Measurements from ENCODE around the gene DNMBP.

Gene DNMBP

DNA sequence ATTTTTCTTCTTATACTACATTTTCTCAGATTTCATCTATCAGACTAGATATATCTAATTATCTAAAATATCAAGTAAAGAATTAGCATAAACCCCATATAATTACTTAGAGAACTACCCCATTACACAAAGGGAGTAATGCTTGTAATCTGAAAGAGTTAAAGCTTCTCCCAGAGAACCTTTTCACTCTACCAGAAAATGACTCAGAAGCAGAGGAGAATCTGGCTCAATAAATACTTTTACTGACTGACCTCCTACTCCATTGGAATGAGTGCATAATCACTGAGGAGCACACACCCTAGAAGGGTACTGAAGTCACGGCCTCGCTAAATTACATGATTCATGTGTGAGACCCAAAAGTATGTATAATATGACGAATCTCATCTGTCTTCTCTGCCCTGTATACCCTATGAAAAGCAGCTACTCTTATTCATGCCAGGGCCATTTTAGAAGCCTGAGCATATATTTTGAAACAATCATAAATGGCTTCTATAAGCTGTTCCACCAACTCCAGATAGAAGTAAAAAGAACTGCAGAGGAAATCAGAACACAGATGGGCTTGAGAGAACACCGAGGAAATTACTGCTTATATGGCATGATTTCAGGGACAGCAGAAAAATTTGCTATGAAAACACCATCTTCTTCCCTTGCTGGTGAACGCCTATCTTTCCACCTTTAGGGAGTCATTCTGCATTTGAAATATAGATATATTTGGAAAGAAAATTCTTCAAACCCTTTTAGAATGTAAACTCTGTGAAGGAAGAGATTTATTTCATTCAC lies 32.7 kb downstream of the DNMBP start:
- TF ChIP-seq CTCF (IDR thresholded peaks at IDR 0.05; ENCODE audit: low read depth, low read length, missing control alignments) = no peak
- H3K4me3 ChIP-seq (replicated peaks; ENCODE audit: low read depth, low read length) = 0 out of 2 replicates have a peak overlapping the region, but pooled peaks have one; percentile 2
- peak; percentile 90 for DNase-seq (ENCODE audit: extremely low read depth, low read depth)

DNA sequence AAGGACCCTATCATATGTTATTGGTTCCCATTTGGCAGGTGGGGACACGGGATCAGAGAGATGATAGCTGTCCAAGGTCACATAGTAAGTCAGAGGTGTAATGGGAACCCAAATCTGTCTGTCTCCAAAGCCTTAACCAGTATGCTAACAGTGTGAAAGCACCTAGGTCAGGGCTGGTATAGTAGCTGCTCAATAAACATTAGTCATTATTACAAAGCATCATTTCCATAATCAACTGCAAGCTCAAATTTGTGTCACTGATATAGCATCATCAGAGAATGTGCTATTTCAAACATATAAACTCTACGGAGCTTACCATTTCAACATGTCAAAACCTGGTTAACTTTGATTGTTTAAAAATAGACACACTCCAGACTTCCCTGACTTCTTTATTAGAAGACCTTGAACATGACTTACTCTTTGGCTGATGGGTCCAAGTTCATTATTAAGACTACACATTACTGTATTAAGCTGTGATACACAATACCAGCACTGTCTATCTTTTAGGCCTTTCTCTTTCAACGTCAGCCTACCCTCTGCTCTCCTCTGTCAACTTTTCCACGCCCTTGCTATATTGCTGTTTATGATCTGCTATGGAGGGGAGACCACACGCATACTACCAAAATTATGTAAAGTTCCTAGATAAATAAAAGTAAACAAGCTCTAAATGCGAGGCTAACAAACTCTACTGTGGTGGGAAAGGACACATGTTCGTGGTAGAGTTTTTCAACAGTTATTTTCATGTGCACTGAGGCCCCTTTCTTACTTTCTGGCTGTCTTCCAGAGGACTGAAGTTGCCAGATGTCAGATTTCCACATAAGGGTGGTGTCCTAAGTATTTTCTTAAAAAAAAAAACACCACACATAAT lies 33.6 kb downstream of the DNMBP start:
- no peak for TF ChIP-seq CTCF (IDR thresholded peaks at IDR 0.05; ENCODE audit: low read depth, low read length, missing control alignments)
- H3K4me3 ChIP-seq (replicated peaks; ENCODE audit: low read depth, low read length) = 0 out of 2 replicates have a peak overlapping the region, but pooled peaks have one; percentile 10
- DNase-seq (ENCODE audit: extremely low read depth, low read depth) = peak; percentile 74

GRCh38 chr10:99975106-99975829 lies 34.5 kb downstream of the DNMBP start:
- DNase-seq (ENCODE audit: extremely low read depth, low read depth) = no peak
- no peak for TF ChIP-seq CTCF (IDR thresholded peaks at IDR 0.05; ENCODE audit: low read depth, low read length, missing control alignments)

DNA sequence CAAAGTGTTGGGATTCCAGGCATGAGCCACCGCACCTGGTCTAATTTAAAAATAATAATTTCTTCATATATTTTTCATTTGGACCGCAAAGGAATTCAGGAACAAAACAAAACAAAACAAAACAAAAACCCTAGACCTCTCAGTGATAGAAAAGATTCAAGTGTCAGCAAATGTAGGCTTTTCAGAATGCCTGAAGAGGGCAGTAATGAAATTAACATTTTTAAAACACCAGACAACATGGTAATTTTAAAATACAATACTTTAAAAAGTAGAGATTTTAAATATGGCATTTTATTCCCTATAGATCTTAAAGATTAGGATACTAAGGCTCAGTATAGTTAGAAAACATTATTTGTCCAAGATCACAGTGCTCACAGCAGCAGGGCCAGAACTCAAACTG lies 36.6 kb downstream of the DNMBP start:
- no peak overlapping the region for H3K4me3 ChIP-seq (replicated peaks; ENCODE audit: low read depth, low read length)
- DNase-seq (ENCODE audit: extremely low read depth, low read depth) = no peak
- no peak for TF ChIP-seq CTCF (IDR thresholded peaks at IDR 0.05; ENCODE audit: low read depth, low read length, missing control alignments)

More at GRCh38 chr10:99975106-99975829, 34.5 kb downstream of the DNMBP start:
- H3K4me3 ChIP-seq (replicated peaks; ENCODE audit: low read depth, low read length) = no peak overlapping the region

- H3K4me3 ChIP-seq (replicated peaks; ENCODE audit: low read depth, low read length) = no peak overlapping the region
- no peak for DNase-seq (ENCODE audit: extremely low read depth, low read depth)
- TF ChIP-seq CTCF (IDR thresholded peaks at IDR 0.05; ENCODE audit: low read depth, low read length, missing control alignments) = no peak
Observed at GRCh38 chr10:99967961-99968360, 41.8 kb downstream of the DNMBP start.

GRCh38 chr10:99966306-99966705 lies 43.4 kb downstream of the DNMBP start:
- TF ChIP-seq CTCF (IDR thresholded peaks at IDR 0.05; ENCODE audit: low read depth, low read length, missing control alignments) = no peak
- H3K4me3 ChIP-seq (replicated peaks; ENCODE audit: low read depth, low read length) = no peak overlapping the region
- DNase-seq (ENCODE audit: extremely low read depth, low read depth) = peak; percentile 79
